Lower leg skin (tissue), 4 donors: ENCODE measurements around the gene HAUS3. TPM values are rescaled to one million over a fixed set of nuclear protein-coding genes. Genes with fewer than 3 reads are reported as not detected.
"Not testable (repeated sequence)": the region's sequence is repeated elsewhere in the genome, so short reads cannot be mapped to it uniquely, and the experiment has no call there.

ENCODE experiments used
- DNase-seq, 2 donors: peaks; one replicate each; pipeline ENCODE4 v3.0.0-alpha.2; 2019; ENCODE audit warnings: low spot score in 2 of 2
- H3K4me3 ChIP-seq: fragments of 200-600 bp; sonication (generic); 2 replicates; pipeline ENCODE4 v1.5.1; 2017; ENCODE audit warnings: mild to moderate bottlenecking, low read depth; ENCODE audit not compliant: poor library complexity, severe bottlenecking
- POLR2A ChIP-seq, 2 donors: fragments of 450-650 bp; IDR thresholded peaks; one replicate each; pipeline ENCODE4 v1.6.1; 2016 to 2017; ENCODE audit warnings: antibody characterized with exemption in 2 of 2, mild to moderate bottlenecking in 1 of 2, moderate library complexity in 1 of 2
- WGBS, 2 donors: methylation state at CpG; one replicate each; pipeline ENCODE4 v1.1.5; 2018; 5-methylcytosine and 5-hydroxymethylcytosine counted together
- intact Hi-C: fragments of 100-400 bp; cut with DNase I; formaldehyde crosslinking; loops from one replicate; pipeline ENCODE4 v1.15.0; 2023; ENCODE audit warnings: low total_unique reads
- total RNA-seq, 4 donors: library from RNA; depleted of rRNA; stranded (reverse); fragments of >200 nt; gene quantifications; one replicate each; pipeline ENCODE4 v1.1.0, GENCODE V29; 2016
- TF ChIP-seq, protein P1 (sequence below), 3 donors: fragments of 450-650 bp; IDR thresholded peaks; one replicate each; pipeline ENCODE4 v1.5.1; 2016; ENCODE audit warnings: antibody characterized with exemption in 3 of 3, mild to moderate bottlenecking in 3 of 3, moderate library complexity in 2 of 3

HAUS3 gene
- total RNA-seq, 4 donors from 2014 or later = 6.8 to 15.3 (median 12.4) TPM

DNA sequence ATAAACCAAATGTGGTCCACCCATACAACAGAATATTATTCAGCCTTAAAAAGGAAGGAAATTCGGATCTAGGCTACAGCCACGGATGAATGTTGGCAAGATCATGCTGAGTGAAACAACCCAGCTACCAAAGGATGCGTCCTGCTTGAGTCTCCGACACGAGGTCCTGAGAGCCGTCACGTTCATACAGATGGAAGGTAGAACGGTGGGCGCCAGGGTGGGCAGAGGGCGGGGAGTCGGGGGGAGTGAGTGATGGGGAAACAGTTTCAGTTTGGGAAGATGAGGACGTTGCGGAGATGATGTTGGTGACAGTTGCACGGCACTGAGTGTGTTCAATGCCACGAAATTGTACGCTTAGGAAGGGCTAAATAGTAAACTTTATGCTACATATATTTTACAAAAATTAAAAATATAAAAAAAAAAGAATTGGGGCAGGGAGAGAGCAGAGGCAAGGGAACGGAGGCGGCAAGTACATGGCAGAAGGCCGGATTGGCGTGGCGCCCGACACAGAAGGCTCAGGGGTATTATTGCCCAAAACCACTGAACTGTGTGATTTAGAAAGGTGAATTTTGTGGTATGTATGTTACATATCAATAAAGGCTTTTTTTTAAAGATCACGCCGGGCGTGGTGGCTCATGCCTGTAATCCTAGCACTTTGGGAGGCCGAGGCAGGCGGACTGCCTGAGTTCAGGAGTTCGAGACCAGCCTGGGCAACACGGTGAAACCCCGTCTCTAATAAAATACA, 34.8 kb upstream of the HAUS3 start:
- TF ChIP-seq, protein P1, sequence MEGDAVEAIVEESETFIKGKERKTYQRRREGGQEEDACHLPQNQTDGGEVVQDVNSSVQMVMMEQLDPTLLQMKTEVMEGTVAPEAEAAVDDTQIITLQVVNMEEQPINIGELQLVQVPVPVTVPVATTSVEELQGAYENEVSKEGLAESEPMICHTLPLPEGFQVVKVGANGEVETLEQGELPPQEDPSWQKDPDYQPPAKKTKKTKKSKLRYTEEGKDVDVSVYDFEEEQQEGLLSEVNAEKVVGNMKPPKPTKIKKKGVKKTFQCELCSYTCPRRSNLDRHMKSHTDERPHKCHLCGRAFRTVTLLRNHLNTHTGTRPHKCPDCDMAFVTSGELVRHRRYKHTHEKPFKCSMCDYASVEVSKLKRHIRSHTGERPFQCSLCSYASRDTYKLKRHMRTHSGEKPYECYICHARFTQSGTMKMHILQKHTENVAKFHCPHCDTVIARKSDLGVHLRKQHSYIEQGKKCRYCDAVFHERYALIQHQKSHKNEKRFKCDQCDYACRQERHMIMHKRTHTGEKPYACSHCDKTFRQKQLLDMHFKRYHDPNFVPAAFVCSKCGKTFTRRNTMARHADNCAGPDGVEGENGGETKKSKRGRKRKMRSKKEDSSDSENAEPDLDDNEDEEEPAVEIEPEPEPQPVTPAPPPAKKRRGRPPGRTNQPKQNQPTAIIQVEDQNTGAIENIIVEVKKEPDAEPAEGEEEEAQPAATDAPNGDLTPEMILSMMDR (IDR thresholded peaks at IDR 0.05) = no peak
- TF ChIP-seq POLR2A (IDR thresholded peaks at IDR 0.05) = no peak
- no peak for DNase-seq
- WGBS, 2 donors = 93 to 95% methylated on average over 30 of the region's 30 CpGs
- H3K4me3 ChIP-seq = no peak overlapping the region
- intact Hi-C loops = no loop called here

DNA sequence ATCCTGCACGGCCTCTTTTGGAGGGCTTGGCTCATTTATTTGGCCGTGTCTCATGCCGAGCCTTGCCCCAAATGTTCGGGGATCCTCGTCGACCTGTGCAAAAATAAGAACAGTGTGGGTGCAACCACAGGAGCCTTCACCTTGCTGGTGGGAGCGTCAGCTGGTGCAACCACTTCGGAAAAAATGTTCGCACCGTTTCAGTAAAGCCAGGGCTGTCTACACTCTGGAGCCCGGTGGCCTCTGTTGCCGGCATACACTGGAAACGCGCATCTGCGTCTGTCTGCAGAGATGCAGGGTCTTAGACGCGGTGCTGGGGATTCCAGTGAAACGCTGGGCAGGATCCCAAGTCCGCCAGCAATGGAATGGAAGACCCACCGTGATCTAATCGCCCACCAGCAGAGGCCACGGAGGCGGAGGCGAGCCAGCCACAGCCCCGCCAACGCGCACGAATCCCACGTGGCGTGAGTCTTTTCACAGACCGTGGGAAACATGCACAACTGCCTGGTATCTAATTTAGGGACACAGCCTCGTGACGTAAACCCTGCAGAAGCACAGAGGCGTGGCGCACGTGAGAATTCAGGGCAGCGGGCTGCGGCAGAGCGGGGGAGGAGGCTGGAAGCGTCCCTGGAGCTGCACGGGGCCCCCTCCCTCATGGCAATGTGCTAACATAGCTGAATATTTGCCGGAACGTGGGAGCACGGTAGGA, 33.8 kb upstream of the HAUS3 start:
- 95 to 97% methylated on average over 44 of the region's 44 CpGs for WGBS, 2 donors
- intact Hi-C loops = no loop called here
- DNase-seq = no peak

GRCh38 chr4:2275044-2275397, 33.1 kb upstream of the HAUS3 start:
- intact Hi-C loops, H3K4me3 ChIP-seq, DNase-seq: not testable (repeated sequence)
- WGBS, 2 donors = 93 to 94% methylated on average over 10 of the region's 10 CpGs

More for the DNA sequence above, 33.8 kb upstream of the HAUS3 start:
- TF ChIP-seq, protein P1 (IDR thresholded peaks at IDR 0.05) = no peak
- no peak for TF ChIP-seq POLR2A (IDR thresholded peaks at IDR 0.05)
- H3K4me3 ChIP-seq = no peak overlapping the region

DNA sequence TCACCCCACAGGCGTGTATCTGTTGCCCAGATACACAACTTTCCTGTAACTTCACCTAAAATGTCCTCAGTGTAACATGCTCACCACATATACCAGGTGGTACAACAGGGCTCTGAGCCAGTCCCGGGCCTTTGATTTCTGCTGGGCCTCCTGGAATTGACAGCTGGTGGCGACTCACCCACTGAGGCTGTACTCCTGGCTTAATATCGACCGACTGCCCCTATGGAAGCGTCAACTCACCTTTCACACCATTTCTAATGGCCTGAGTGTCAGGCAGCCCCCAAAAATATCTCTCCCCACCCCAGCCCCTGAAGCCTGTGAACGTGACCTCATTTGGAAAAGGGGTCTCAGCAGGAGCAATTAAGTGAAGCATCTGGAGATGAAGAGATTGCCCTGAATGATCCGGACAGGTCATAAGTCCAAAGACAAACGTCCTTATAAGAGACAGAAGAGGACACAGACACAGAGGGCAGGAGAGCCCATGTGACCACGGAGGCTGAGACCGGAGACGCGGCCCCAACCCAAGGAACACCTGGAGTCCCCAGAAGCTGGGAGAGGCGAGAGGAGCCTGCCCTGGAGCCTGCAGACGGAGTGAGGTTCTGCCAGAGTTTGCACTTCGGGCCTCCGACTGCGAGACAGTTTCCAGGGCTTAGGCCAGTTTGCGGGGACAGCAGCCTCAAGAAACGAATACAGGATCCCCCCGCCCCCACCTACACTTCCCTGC, 32.6 kb upstream of the HAUS3 start:
- intact Hi-C loops = no loop called here
- no peak overlapping the region for H3K4me3 ChIP-seq
- TF ChIP-seq POLR2A (IDR thresholded peaks at IDR 0.05) = no peak
- TF ChIP-seq, protein P1 (IDR thresholded peaks at IDR 0.05) = no peak
- 89 to 91% methylated on average over 21 of the region's 21 CpGs for WGBS, 2 donors
- DNase-seq = no peak

- no peak for DNase-seq
- H3K4me3 ChIP-seq = no peak overlapping the region
- WGBS, 2 donors = 83 to 92% methylated on average over 23 to 24 of the region's 24 CpGs
- TF ChIP-seq, protein P1 (IDR thresholded peaks at IDR 0.05) = no peak
- no peak for TF ChIP-seq POLR2A (IDR thresholded peaks at IDR 0.05)
- intact Hi-C loops = no loop called here
Observed at GRCh38 chr4:2273657-2274319, 31.9 kb upstream of the HAUS3 start.
